Stimulated activated naive CD4-positive, alpha-beta T cell (primary cell): ENCODE results near the gene STX8.

Experiments used
- DNase-seq, 6 experiments: peaks; one replicate each; lab custom pipeline; 2025; lab: John Stamatoyannopoulos, UW

Gene STX8

GRCh38 chr17:9298135-9298534 lies 277.5 kb downstream of the STX8 start:
- DNase-seq, result no peak

DNA sequence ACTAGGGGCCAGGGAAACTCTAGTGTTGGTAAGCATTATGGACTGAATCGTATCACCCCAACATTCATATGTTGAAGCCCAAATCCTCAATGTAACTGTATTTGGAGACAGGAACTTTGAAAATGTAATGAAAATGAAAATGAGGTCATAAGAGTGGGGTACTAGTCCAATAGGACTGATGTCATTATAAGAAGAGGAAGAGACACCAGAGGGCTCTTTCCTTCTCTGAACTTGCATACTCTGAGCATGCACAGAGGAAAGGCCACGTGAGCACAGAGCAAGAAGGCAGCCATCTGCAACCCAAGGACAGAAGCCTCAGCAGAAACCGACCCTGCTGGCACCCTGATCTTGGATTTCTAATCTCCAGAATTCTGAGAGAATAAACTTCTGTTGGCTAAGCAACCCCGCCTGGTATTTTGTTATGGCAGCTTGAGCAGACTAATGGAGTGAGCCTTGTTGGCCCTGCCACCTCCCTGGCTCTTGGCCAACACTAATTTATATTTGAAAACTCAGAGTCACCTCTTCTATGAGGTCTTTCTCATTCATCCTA lies 280.9 kb downstream of the STX8 start:
- DNase-seq, result no peak

GRCh38 chr17:9292561-9292941 lies 283.1 kb downstream of the STX8 start:
- no peak for DNase-seq

GRCh38 chr17:9291912-9292560 lies 283.6 kb downstream of the STX8 start:
- peak in 2 of 6 experiments; percentile 14 to 37 for DNase-seq

GRCh38 chr17:9290226-9290613 lies 285.4 kb downstream of the STX8 start:
- DNase-seq, result no peak

DNA sequence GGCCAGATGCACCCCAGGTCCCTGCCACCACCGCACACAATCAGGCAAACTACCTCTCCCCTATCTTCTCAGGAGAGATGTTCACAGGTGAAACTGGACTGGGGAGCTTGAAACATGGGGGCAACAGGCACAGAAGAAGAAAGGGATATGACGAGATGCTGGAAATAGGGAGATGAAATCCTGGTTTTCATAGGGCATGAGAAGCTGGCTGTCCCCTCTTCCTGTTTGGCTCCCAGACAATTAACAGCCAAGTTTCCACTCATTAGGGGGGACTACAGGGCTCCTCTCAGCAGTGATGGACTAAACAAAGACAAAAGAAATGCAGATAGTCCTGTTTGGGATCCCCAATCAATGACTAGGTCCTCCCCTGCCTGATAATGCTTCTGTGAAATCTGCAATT lies 288.3 kb downstream of the STX8 start:
- no peak for DNase-seq

GRCh38 chr17:9286434-9286833 lies 289.2 kb downstream of the STX8 start:
- DNase-seq, result no peak

- DNase-seq, result no peak
Observed at GRCh38 chr17:9285602-9286427, 289.8 kb downstream of the STX8 start.

DNA sequence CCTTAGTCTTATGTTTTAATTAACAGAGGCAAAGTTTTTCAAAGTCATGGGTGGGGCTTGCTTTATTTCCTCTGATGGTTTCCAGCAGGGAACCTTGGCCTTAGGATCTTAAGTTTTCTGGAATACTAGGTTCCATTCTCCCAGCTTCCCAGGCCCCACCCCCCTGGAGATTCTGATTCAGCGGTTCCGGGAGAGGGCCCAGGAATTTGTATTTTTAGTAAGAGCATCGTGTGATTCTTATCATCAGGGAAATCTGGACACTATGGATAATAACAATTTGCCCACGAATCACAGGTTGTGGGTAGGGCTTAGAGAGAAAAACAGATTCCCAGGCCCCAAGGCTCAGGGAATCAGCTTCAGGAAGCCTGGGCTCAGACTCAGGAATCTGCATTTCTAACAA lies 290.7 kb downstream of the STX8 start:
- no peak for DNase-seq

- no peak for DNase-seq
Observed at GRCh38 chr17:9283909-9284308, 291.7 kb downstream of the STX8 start.

GRCh38 chr17:9279893-9280292 lies 295.7 kb downstream of the STX8 start:
- no peak for DNase-seq

GRCh38 chr17:9274973-9275372 lies 300.6 kb downstream of the STX8 start:
- no peak for DNase-seq

- DNase-seq, result peak in 3 of 6 experiments; percentile 12 to 22 (median 21)
Observed at GRCh38 chr17:9273428-9274391, 301.9 kb downstream of the STX8 start.

GRCh38 chr17:9272501-9273200 lies 303.0 kb downstream of the STX8 start:
- no peak for DNase-seq

DNA sequence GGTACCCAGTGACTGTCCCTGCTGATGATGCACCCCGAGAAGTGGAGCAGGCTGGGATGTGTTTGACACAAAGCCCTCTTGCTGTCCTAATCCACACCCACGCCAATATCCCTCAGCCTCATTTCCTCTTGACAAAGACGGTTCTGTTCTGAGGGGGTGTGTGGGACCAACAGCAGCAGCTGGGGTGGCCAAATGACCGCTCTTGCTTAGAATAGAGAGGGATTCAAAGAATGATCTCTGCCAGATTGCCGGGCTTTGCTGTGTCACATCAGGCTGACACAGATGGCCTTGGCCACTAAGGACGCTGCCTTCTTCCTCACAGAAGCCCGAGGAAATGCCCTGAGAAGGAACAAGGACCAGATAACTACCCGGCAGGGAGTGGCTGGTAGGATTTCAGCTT lies 303.6 kb downstream of the STX8 start:
- DNase-seq, result no peak

- DNase-seq, result no peak
Observed at GRCh38 chr17:9270921-9271320, 304.7 kb downstream of the STX8 start.

DNA sequence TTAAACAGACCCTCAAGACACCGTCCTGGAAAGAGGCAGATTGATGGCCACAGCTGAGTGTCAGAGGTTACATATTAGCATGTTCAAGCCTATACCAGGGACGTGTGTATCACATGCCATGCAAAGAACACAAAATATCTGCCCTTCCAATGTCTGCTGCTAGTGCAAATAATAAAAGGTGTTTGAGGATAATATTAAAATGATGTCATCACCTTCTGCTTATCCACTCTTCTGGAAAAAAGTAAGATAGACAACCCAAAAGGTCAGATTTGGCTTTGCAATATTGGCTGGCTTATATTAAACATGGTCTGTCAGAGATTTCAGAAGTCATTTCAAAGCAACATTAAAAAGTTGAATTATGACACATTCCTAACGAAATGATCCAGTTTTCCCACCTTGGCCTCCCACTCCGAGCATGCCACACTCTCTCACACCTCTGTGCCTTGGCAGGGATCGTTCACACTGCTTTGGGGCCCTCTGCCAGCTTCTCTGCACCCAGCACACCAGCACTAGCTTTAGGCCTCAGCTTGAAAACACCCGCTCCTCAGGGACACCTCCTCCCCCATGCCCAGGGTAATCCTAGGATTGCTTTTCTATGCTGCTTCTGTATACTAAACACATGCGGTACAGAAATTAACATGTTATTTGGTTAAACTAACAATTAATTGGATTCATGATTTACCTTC lies 306.1 kb downstream of the STX8 start:
- no peak for DNase-seq

DNA sequence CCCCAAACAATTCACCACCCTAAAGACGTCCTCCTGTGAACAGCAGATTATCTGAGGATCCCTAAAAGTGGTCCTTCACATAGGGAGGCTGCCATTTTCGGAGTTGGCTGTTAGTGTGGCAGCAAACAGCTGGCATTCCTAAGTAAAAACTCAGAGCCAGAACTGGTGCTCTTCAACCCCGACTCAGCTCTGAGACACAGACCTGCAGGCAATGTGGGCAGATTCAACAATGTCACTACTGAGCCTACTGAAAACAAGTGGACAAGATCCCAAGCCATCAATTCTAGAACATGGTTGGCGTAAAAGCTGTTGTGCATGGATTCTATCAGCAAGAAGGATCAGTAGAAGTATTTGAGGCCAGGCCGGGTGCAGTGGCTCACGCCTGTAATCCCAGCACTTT lies 307.1 kb downstream of the STX8 start:
- no peak for DNase-seq

- no peak for DNase-seq
Observed at GRCh38 chr17:9266697-9267117, 308.9 kb downstream of the STX8 start.

DNA sequence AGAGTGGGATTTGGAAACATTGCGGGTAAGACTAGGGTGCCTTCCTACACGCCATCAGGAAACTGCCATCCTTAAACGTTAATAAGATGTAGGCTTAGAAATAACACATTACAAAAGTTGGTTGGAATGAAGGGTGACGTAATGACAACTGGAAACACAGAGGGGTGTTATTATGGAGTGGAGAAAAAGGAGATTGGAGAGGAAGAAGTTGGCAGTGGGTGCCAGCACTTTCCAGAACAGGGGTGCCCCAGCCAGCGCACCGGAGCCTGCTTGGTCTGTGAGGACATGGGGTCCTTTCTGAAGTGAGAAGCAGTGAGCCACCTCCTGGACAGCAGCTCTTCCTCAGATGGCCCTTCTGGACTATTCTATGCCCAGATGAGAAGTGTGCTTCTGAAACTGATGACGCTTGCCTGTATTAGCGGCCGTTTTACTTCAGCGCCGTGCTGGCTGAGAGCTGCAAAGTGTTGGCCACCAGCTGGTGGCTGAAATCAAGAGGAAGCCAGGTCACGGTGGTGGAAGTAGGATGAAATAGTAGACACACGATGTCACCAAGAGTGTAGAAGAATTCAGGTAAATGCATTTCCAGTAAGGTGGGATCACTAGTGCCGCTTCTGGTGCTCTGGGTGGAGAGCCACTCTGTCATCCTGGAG lies 309.5 kb downstream of the STX8 start:
- no peak for DNase-seq
